Sigmoid colon (tissue), 7 donors: Measurements from ENCODE around the gene NCLN. TPM values are rescaled to one million over a fixed set of nuclear protein-coding genes. Genes with fewer than 3 reads are reported as not detected.

Experiments used
- DNase-seq: peaks from one replicate; pipeline ENCODE4 v3.0.0-alpha.2; 2019
- H3K27ac ChIP-seq, 4 donors: fragments of 200-600 bp; sonication (generic); one replicate each; pipeline ENCODE4 v1.5.1; 2016 to 2019; ENCODE audit warnings: mild to moderate bottlenecking in 1 of 4
- H3K27me3 ChIP-seq, 3 donors: fragments of 200-600 bp; sonication (generic); one replicate each; pipeline ENCODE4 v1.5.1; 2019; ENCODE audit warnings: mild to moderate bottlenecking in 1 of 3
- H3K36me3 ChIP-seq, 4 donors: fragments of 200-600 bp; sonication (generic); one replicate each; pipeline ENCODE4 v1.5.1; 2016 to 2019
- H3K4me1 ChIP-seq, 4 donors: fragments of 200-600 bp; sonication (generic); one replicate each; pipeline ENCODE4 v1.5.1; 2017 to 2019
- H3K4me3 ChIP-seq, 4 donors: fragments of 200-600 bp; sonication (generic); one replicate each; pipeline ENCODE4 v1.5.1; 2017 to 2019; ENCODE audit warnings: mild to moderate bottlenecking in 2 of 4, moderate library complexity in 1 of 4
- H3K9me3 ChIP-seq, 4 donors: fragments of 200-600 bp in 3 of 4; sonication (generic) in 3 of 4; one replicate each; pipeline versions ENCODE4 v1.5.1 to v1.6.1; 2013 to 2019
- CTCF ChIP-seq, 4 experiments: fragments of 450-650 bp in 3 of 4; fragments of 200-600 bp in 1 of 4; IDR thresholded peaks; one replicate each; pipeline ENCODE4 v1.5.1; 2016 to 2019; ENCODE audit warnings: antibody characterized with exemption in 4 of 4, mild to moderate bottlenecking in 3 of 4, moderate library complexity in 2 of 4
- EP300 ChIP-seq, 4 donors: sonication (generic); formaldehyde crosslinking; IDR thresholded peaks; one replicate each; pipeline ENCODE4 v1.6.1; 2017; ENCODE audit warnings: antibody characterized with exemption in 4 of 4
- POLR2A ChIP-seq, 2 donors: fragments of 450-650 bp; IDR thresholded peaks; one replicate each; pipeline ENCODE4 v1.6.1; 2016; ENCODE audit warnings: antibody characterized with exemption in 2 of 2, mild to moderate bottlenecking in 2 of 2, moderate library complexity in 2 of 2
- POLR2AphosphoS5 ChIP-seq, 4 donors: sonication (generic); formaldehyde crosslinking; IDR thresholded peaks; one replicate each; pipeline ENCODE4 v1.6.1; 2017; ENCODE audit warnings: antibody characterized with exemption in 4 of 4
- WGBS, 2 donors: extraction: QIAGEN DNeasy Blood & Tissue Kit; methylation state at CpG; one replicate each; pipeline ENCODE4 v1.1.7; 2013; 5-methylcytosine and 5-hydroxymethylcytosine counted together
- intact Hi-C: fragments of 100-400 bp; cut with DNase I; formaldehyde crosslinking; loops from one replicate; pipeline ENCODE4 v1.15.1; 2023
- polyA plus RNA-seq, 3 donors: library from polyadenylated mRNA; stranded (reverse); fragments of 200-250 nt; gene quantifications; one replicate each; pipeline ENCODE4 v1.2.3, GENCODE V29; 2013
- total RNA-seq, 4 donors: library from RNA; depleted of rRNA; stranded (reverse); fragments of >200 nt; gene quantifications; one replicate each; pipeline ENCODE4 v1.1.0, GENCODE V29; 2016
- donor health status: healthy with polysubstance abuse.
- donor health status: Bipolar disorder and iron deficiency.
- donor health status: healthy.

Gene NCLN
- total and polyA plus RNA-seq, 7 donors, result 12.2 to 94.7 (median 16.1) TPM

GRCh38 chr19:3253270-3253669, 67.5 kb downstream of the NCLN start:
- intact Hi-C loops, result no loop called here
- whole genome bisulfite sequencing, 2 donors, result 56 to 64% methylated on average over 3 of the region's 3 CpGs
- Histone ChIP-seq H3K36me3 (no peaks in the 10 kb centered on the region), H3K27ac (no peak overlapping the region), H3K4me1 (no peaks in the 10 kb centered on the region), H3K27me3 (peaks cover 0 to 34% (median 9%) of the 10 kb centered on the region in 3 donors), H3K9me3 (peaks cover 0 to 4% (median 2%) of the 10 kb centered on the region in 4 donors), H3K4me3 (no peak overlapping the region)
- DNase-seq, result no peak
- no peak for TF ChIP-seq EP300 (IDR thresholded peaks at IDR 0.05)
- no peak for TF ChIP-seq POLR2A (IDR thresholded peaks at IDR 0.05)
- no peak for TF ChIP-seq POLR2AphosphoS5 (IDR thresholded peaks at IDR 0.05)
- no peak for TF ChIP-seq CTCF (IDR thresholded peaks at IDR 0.05)

DNA sequence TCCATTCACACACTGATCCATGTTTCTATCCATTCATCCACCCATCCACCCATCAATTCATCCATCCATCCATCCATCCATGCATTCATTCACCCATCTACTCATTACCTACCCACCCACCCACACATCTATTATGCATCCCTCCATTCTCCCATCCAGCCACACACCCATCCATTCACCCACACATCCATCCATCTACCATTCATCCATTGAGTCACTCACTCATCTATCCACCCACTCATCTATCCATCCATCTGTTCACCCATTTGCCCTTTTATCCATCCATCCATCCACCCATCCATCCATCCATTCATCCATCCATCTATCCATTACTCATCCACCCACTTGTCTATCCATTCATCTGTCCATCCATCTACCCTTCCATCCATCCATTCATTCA, 68.8 kb downstream of the NCLN start:
- H3K4me1 ChIP-seq, result no peaks in the 10 kb centered on the region
- no peak for DNase-seq
- peaks cover 0 to 22% (median 3%) of the 10 kb centered on the region in 3 donors for H3K27me3 ChIP-seq
- no peak overlapping the region for H3K4me3 ChIP-seq
- H3K36me3 ChIP-seq, result no peaks in the 10 kb centered on the region
- intact Hi-C loops, result no loop called here
- H3K9me3 ChIP-seq, result peaks cover 0 to 4% (median 2%) of the 10 kb centered on the region in 4 donors
- TF ChIP-seq CTCF (IDR thresholded peaks at IDR 0.05) (no peak), POLR2A (IDR thresholded peaks at IDR 0.05) (no peak), EP300 (IDR thresholded peaks at IDR 0.05) (no peak), POLR2AphosphoS5 (IDR thresholded peaks at IDR 0.05) (no peak)
- H3K27ac ChIP-seq, result no peak overlapping the region

DNA sequence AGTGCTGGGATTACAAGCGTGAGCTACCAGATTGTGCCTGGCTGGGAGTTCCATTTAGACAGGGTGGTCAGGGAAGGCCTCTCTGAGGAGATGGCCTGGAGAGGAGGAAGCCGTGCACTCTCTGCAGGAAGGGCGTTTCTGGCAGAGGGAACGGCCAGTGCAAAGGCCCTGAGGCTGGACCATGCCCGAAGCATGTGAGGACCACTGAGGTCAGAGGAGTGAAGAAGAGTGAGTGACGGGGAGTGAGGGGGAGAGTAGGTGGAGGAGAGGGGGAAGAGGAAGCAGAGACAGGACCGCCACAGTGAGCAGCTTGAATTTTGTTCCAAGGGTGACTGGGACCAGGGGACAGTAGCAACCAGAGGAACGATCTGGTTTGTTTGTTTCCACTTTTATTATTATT, 71.3 kb downstream of the NCLN start:
- Histone ChIP-seq H3K9me3 (peaks cover 0 to 4% (median 2%) of the 10 kb centered on the region in 4 donors), H3K36me3 (no peaks in the 10 kb centered on the region), H3K27ac (no peak overlapping the region), H3K4me3 (no peak overlapping the region), H3K27me3 (peaks cover 0 to 10% (median 0%) of the 10 kb centered on the region in 3 donors), H3K4me1 (no peaks in the 10 kb centered on the region)
- 83 to 87% methylated on average over 8 of the region's 8 CpGs for WGBS, 2 donors
- DNase-seq, result no peak
- TF ChIP-seq EP300 (IDR thresholded peaks at IDR 0.05) (no peak), POLR2A (IDR thresholded peaks at IDR 0.05) (no peak), CTCF (IDR thresholded peaks at IDR 0.05) (no peak), POLR2AphosphoS5 (IDR thresholded peaks at IDR 0.05) (no peak)
- intact Hi-C loops, result no loop called here

Other genes starting within 250 kb of the NCLN start
- gene ZNF77, start 241.0 kb upstream of the NCLN start, total RNA-seq, result 1 to 10 TPM; 3.4 to 8.2 (median 5.3) TPM
- 1 to 10 TPM; 1.8 to 2.7 (median 2.1) TPM for gene ZNF77, start 241.0 kb upstream of the NCLN start, polyA plus RNA-seq
- gene TLE6, start 208.4 kb upstream of the NCLN start, total RNA-seq, result under 1 TPM in 3 of 4 donors, not detected in 1; 0.71 to 0.99 (median 0.81) TPM
- gene TLE6, start 208.4 kb upstream of the NCLN start, polyA plus RNA-seq, result 1 to 10 TPM; 1.8 to 7.2 (median 3.0) TPM
- 10 to 100 TPM; 27.8 to 66.5 (median 47.3) TPM for gene TLE2, start 156.7 kb upstream of the NCLN start, total RNA-seq
- gene TLE2, start 156.7 kb upstream of the NCLN start, polyA plus RNA-seq, result 10 to 100 TPM; 10.9 to 20.9 (median 14.4) TPM
- gene TLE5, start 123.4 kb upstream of the NCLN start, total RNA-seq, result 100 to 1,000 TPM; 581 to 711 (median 629) TPM
- gene TLE5, start 123.4 kb upstream of the NCLN start, polyA plus RNA-seq, result 100 to 1,000 TPM; 561 to 714 (median 581) TPM
- gene GNA11, start 91.6 kb upstream of the NCLN start, total RNA-seq, result 10 to 100 TPM; 43.2 to 52.5 (median 45.4) TPM
- 100 to 1,000 TPM in 2 of 3 donors, 10 to 100 TPM in 1; 90.1 to 151 (median 150) TPM for gene GNA11, start 91.6 kb upstream of the NCLN start, polyA plus RNA-seq
- gene GNA15, start 49.9 kb upstream of the NCLN start, total RNA-seq, result 1 to 10 TPM in 3 of 4 donors, under 1 TPM in 1; 0.55 to 6.0 (median 4.4) TPM
- 1 to 10 TPM; 4.2 to 5.6 (median 5.1) TPM for gene GNA15, start 49.9 kb upstream of the NCLN start, polyA plus RNA-seq
- gene S1PR4, start 7.2 kb upstream of the NCLN start, total RNA-seq, result 1 to 10 TPM in 1 of 4 donors, under 1 TPM in 2, not detected in 1; 0.33 to 1.9 (median 0.36) TPM
- 10 to 100 TPM in 1 of 3 donors, under 1 TPM in 1, not detected in 1; 0.60 to 24.4 TPM for gene S1PR4, start 7.2 kb upstream of the NCLN start, polyA plus RNA-seq
- 1 to 10 TPM in 2 of 4 donors, under 1 TPM in 2; 0.33 to 1.1 (median 0.72) TPM for gene CELF5, start 38.7 kb downstream of the NCLN start, total RNA-seq
- under 1 TPM in 2 of 3 donors, not detected in 1; under 0.01 to 0.38 TPM for gene CELF5, start 38.7 kb downstream of the NCLN start, polyA plus RNA-seq
- 100 to 1,000 TPM in 1 of 4 donors, 10 to 100 TPM in 3; 63.2 to 114 (median 74.2) TPM for gene NFIC, start 180.7 kb downstream of the NCLN start, total RNA-seq
- gene NFIC, start 180.7 kb downstream of the NCLN start, polyA plus RNA-seq, result 10 to 100 TPM in 2 of 3 donors, 1 to 10 TPM in 1; 9.0 to 45.7 (median 10.2) TPM